HepG2 (cell line): ENCODE measurements around the gene ARHGAP45. TPM values are rescaled to one million over a fixed set of nuclear protein-coding genes. Genes with fewer than 3 reads are reported as not detected.

Experiments
- ATAC-seq: fragments of 200-7000 bp; cut with Tn5 transposase; 3 replicates; pipeline ENCODE4 v1.9.1; 2020; ENCODE audit warnings: mild to moderate bottlenecking, moderate library complexity
- BruUV-seq: library from RNA; stranded (reverse); fragments of 400-500 nt; replicated peaks from 2 replicates; lab custom pipeline; 2021; lab: Mats Ljungman, UMichigan
- CTCF ChIA-PET: fragments of 300-600 bp; formaldehyde crosslinking; extraction: SDS; loops from one replicate; lab custom pipeline; 2021; ENCODE audit warnings: low total read pairs, inconsistent platforms, low intra/inter-chr PET ratio; lab: Yijun Ruan, JAX
- POLR2A ChIA-PET: fragments of 350-600 bp; sonication (Branson Sonifier 250); formaldehyde crosslinking; loops from one replicate; lab custom pipeline; 2020; ENCODE audit warnings: antibody characterized with exemption, inconsistent platforms; lab: Yijun Ruan, JAX
- DNase-seq: peaks from one replicate; pipeline ENCODE4 v3.0.0-alpha.2; 2015; ENCODE audit warnings: low spot score
- FAIRE-seq: peaks from 3 replicates; lab custom pipeline; 2011; peaks lifted over from hg19 to GRCh38; lab: Jason Lieb, UNC
- H2AFZ ChIP-seq: one replicate; pipeline ENCODE4 v1.6.1; 2011; ENCODE audit warnings: low read length, inconsistent platforms
- H3K27ac ChIP-seq: fragments of 300-600 bp; 3 replicates; pipeline ENCODE4 v1.8.0; 2011; ENCODE audit warnings: mixed run types, mild to moderate bottlenecking, mixed read lengths, low read length, inconsistent platforms; ENCODE audit not compliant: insufficient read depth; ENCODE audit errors: extremely low read length
- H3K27me3 ChIP-seq, 2 experiments: fragments of 200-600 bp in 1 of 2; 2 replicates in 1 of 2; 3 replicates in 1 of 2; pipeline versions ENCODE4 v1.6.0 to v1.8.0; 2011; ENCODE audit warnings: low read length in 2 of 2, mild to moderate bottlenecking in 2 of 2, moderate library complexity in 2 of 2, inconsistent platforms in 1 of 2; ENCODE audit not compliant: insufficient read depth in 2 of 2, control insufficient read depth in 1 of 2
- H3K36me3 ChIP-seq, 2 experiments: fragments of 200-600 bp in 1 of 2; replicated peaks in 1 of 2; 2 replicates in 1 of 2; 3 replicates in 1 of 2; pipeline versions ENCODE4 v1.5.1 to v1.8.0; 2011; ENCODE audit warnings: low read length in 2 of 2, inconsistent platforms in 1 of 2; ENCODE audit not compliant: insufficient read depth in 2 of 2, control insufficient read depth in 1 of 2
- H3K4me1 ChIP-seq: 2 replicates; pipeline ENCODE4 v1.5.1; 2012; ENCODE audit warnings: low read length, inconsistent platforms; ENCODE audit not compliant: insufficient read depth
- H3K4me2 ChIP-seq: 2 replicates; pipeline ENCODE4 v1.6.0; 2011; ENCODE audit warnings: low read depth, low read length, inconsistent platforms
- H3K4me3 ChIP-seq, 3 experiments: fragments of 200-600 bp in 1 of 3; sonication (generic), shearing (Covaris generic) in 1 of 3; replicated peaks in 1 of 3; 2 replicates each; pipeline ENCODE4 v1.5.1; 2011 to 2016; ENCODE audit warnings: low read length in 3 of 3, inconsistent platforms in 2 of 3, low read depth in 2 of 3, mild to moderate bottlenecking in 2 of 3, control low read depth in 1 of 3, mixed read lengths in 1 of 3; ENCODE audit not compliant: insufficient read depth in 1 of 3
- H3K79me2 ChIP-seq: one replicate; pipeline ENCODE4 v1.6.1; 2011; ENCODE audit warnings: low read length, inconsistent platforms; ENCODE audit not compliant: insufficient read depth
- H3K9ac ChIP-seq: 2 replicates; pipeline ENCODE4 v1.6.0; 2011; ENCODE audit warnings: mild to moderate bottlenecking, low read depth, low read length, inconsistent platforms; ENCODE audit not compliant: insufficient read depth
- H3K9me3 ChIP-seq: 2 replicates; pipeline ENCODE4 v1.5.1; 2012; ENCODE audit warnings: mild to moderate bottlenecking, low read length
- H4K20me1 ChIP-seq: 2 replicates; pipeline ENCODE4 v1.6.0; 2011; ENCODE audit warnings: inconsistent platforms, mild to moderate bottlenecking, low read length, moderate library complexity; ENCODE audit not compliant: insufficient read depth
- ATM ChIP-seq: fragments of 450-650 bp; IDR thresholded peaks from 2 replicates; pipeline ENCODE4 v1.7.1; 2017; ENCODE audit warnings: mild to moderate bottlenecking, borderline replicate concordance
- BATF2 ChIP-seq: sonication (generic); formaldehyde crosslinking; IDR thresholded peaks from 2 replicates; pipeline ENCODE4 v1.8.0; 2022; ENCODE audit warnings: mild to moderate bottlenecking, missing genetic modification reagents, moderate library complexity
- DBP ChIP-seq: sonication (generic); formaldehyde crosslinking; IDR thresholded peaks from 2 replicates; pipeline ENCODE4 v1.4.0; 2020; ENCODE audit warnings: missing genetic modification reagents; ENCODE audit errors: not compliant biosample characterization
- JUNB ChIP-seq: sonication (generic); formaldehyde crosslinking; IDR thresholded peaks from 2 replicates; pipeline ENCODE4 v1.8.0; 2022; ENCODE audit warnings: missing genetic modification reagents, mild to moderate bottlenecking, borderline replicate concordance
- NFE2 ChIP-seq: sonication (generic); formaldehyde crosslinking; IDR thresholded peaks from 2 replicates; pipeline ENCODE4 v1.4.0; 2020; ENCODE audit warnings: missing genetic modification reagents
- ZMAT3 ChIP-seq: sonication (generic); formaldehyde crosslinking; conservative IDR thresholded peaks from 2 replicates; pipeline ENCODE4 v1.7.0; 2021; ENCODE audit warnings: missing genetic modification reagents
- ZNF160 ChIP-seq: sonication (generic); formaldehyde crosslinking; IDR thresholded peaks from 2 replicates; pipeline ENCODE4 v1.8.0; 2022; ENCODE audit warnings: mild to moderate bottlenecking, inconsistent platforms, missing genetic modification reagents
- ZNF567 ChIP-seq: sonication (generic); formaldehyde crosslinking; IDR thresholded peaks from 2 replicates; pipeline ENCODE4 v1.8.1; 2023; ENCODE audit warnings: mild to moderate bottlenecking, missing genetic modification reagents, borderline replicate concordance
- ZNF607 ChIP-seq: sonication (generic); formaldehyde crosslinking; IDR thresholded peaks from 2 replicates; pipeline ENCODE4 v1.5.1; 2020; ENCODE audit warnings: missing genetic modification reagents, mild to moderate bottlenecking, borderline replicate concordance
- ZNF646 ChIP-seq: sonication (generic); formaldehyde crosslinking; IDR thresholded peaks from 2 replicates; pipeline ENCODE4 v1.9.0; 2021; ENCODE audit warnings: mild to moderate bottlenecking, missing genetic modification reagents
- ZNF660 ChIP-seq: sonication (generic); formaldehyde crosslinking; IDR thresholded peaks from 2 replicates; pipeline ENCODE4 v1.5.1; 2020; ENCODE audit warnings: mild to moderate bottlenecking, low read depth, missing genetic modification reagents, borderline replicate concordance
- ZNF850 ChIP-seq: sonication (generic); formaldehyde crosslinking; conservative IDR thresholded peaks from 2 replicates; pipeline ENCODE4 v1.9.0; 2021; ENCODE audit warnings: mild to moderate bottlenecking, missing genetic modification reagents
- ZSCAN31 ChIP-seq: sonication (generic); formaldehyde crosslinking; IDR thresholded peaks from 2 replicates; pipeline ENCODE4 v1.5.0; 2020; ENCODE audit warnings: low read depth, mild to moderate bottlenecking, missing genetic modification reagents
- WGBS: methylation state at CpG from one replicate; pipeline ENCODE4 v1.1.6; 2017; ENCODE audit warnings: low lambda C conversion rate; 5-methylcytosine and 5-hydroxymethylcytosine counted together
- in situ Hi-C: cut with HindIII; loops from 2 replicates; pipeline ENCODE4 v1.10.0; 2017; ENCODE audit warnings: low pct_unique_long_range_greater_than_20kb; ENCODE audit not compliant: extremely low pct_ligation_motif_present
- intact Hi-C: fragments of 100-400 bp; cut with micrococcal nuclease; formaldehyde crosslinking; loops from one replicate; pipeline ENCODE4 v1.10.0; 2022; ENCODE audit not compliant: unreplicated experiment
- polyA plus RNA-seq, 8 experiments: library from polyadenylated mRNA; depleted of rRNA in 3 of 8; stranded (reverse) in 7 of 8; unstranded in 1 of 8; fragments of >200 nt; fragmentation: Illumina TruSeq in 4 of 8; extraction: Trizol in 4 of 8; gene quantifications; 2 replicates each; pipeline versions ENCODE4 v1.2.1 to v1.2.3, GENCODE V29; 2011 to 2016; ENCODE audit warnings: low read depth in 4 of 8, missing spikeins in 1 of 8, mixed read lengths in 1 of 8; ENCODE audit not compliant: insufficient read depth in 1 of 8
- total RNA-seq, 5 experiments: library from RNA; depleted of rRNA; stranded (reverse); fragments of >200 nt; fragmentation: Illumina TruSeq; extraction: Trizol; gene quantifications; 2 replicates each; pipeline ENCODE4 v1.2.3, GENCODE V29; 2016; ENCODE audit warnings: low read depth in 1 of 5

The ARHGAP45 gene
- total and polyA plus RNA-seq, 2 of the 13 experiments (the other 11 are each of a cell fraction or from before 2014, with no cell fraction given), result 0.84 to 32.0 TPM

GRCh38 chr19:1073956-1074517 lies 7.1 kb downstream of the ARHGAP45 start:
- 97% methylated on average over 19 of the region's 28 CpGs for WGBS
- ChIA-PET CTCF (no interaction called here), POLR2A (no interaction called here)
- H3K9me3 ChIP-seq, result no peaks in the 10 kb centered on the region
- peaks cover 3% of the 10 kb centered on the region; the same call in 1 of the 2 replicates for H4K20me1 ChIP-seq
- no peak overlapping the region for H3K27ac ChIP-seq
- H2AFZ ChIP-seq, result no peak overlapping the region
- ATAC-seq (no peak), DNase-seq (no peak), FAIRE-seq (no peak)
- H3K36me3 ChIP-seq, result no peaks in the 10 kb centered on the region; a peak in 1 of 5 replicates
- intact Hi-C loops (no loop called here), in situ Hi-C loops (no loop called here)
- H3K27me3 ChIP-seq, result no peaks in the 10 kb centered on the region
- BruUV-seq, result no TSS peak
- no peaks in the 10 kb centered on the region for H3K79me2 ChIP-seq
- H3K4me3 ChIP-seq, result no peak overlapping the region
- H3K4me1 ChIP-seq, result peaks cover 29% of the 10 kb centered on the region
- H3K4me2 ChIP-seq, result no peak overlapping the region
- H3K9ac ChIP-seq, result no peak overlapping the region
- TF ChIP-seq BATF2 (CRISPR knock-in tag), result no peak
- no peak for TF ChIP-seq ZNF850 (CRISPR knock-in tag)
- no peak for TF ChIP-seq JUNB (CRISPR knock-in tag)
- no peak for TF ChIP-seq NFE2 (CRISPR knock-in tag)
- TF ChIP-seq ZNF567 (CRISPR knock-in tag), result no peak
- no peak for TF ChIP-seq ZNF660
- no peak for TF ChIP-seq ZNF607 (CRISPR knock-in tag)
- TF ChIP-seq DBP, result no peak
- TF ChIP-seq ZMAT3 (CRISPR knock-in tag), result no peak
- no peak for TF ChIP-seq ZNF646 (CRISPR knock-in tag)
- no peak for TF ChIP-seq ZNF160 (CRISPR knock-in tag)
- no peak for TF ChIP-seq ATM
- no peak for TF ChIP-seq ZSCAN31 (CRISPR knock-in tag)
